ENCODE data around the gene UGT1A6.
"Not testable (repeated sequence)": the region's sequence is repeated elsewhere in the genome, so short reads cannot be mapped to it uniquely, and the experiment has no call there.

The UGT1A6 gene

DNA sequence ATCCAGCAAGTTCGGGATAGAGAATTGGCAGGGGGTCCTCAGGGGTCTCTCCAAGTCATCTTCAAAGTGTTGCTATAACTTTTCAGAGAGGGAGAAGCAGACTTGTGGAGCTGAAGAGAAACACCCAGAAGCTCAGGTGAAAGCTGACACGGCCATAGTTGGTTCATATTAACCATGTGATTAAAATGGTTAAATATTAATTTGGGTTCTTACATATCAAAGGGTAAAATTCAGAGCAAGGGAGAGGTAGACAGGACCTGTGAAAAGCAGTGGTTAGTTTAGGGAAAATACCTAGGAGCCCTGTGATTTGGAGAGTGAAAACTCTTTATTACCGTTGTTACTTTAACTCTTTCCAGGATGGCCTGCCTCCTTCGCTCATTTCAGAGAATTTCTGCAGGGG is at the start of gene UGT1A6:
Gene UGT1A6 (plus strand): TSS at position 243 of the 400 bp plus-strand sequence. CDS start 115 bp downstream, at position 358.
- FAIRE-seq (no peak), DNase-seq (ENCODE audit: extremely low spot score, insufficient read length, low read depth) (no peak)

DNA sequence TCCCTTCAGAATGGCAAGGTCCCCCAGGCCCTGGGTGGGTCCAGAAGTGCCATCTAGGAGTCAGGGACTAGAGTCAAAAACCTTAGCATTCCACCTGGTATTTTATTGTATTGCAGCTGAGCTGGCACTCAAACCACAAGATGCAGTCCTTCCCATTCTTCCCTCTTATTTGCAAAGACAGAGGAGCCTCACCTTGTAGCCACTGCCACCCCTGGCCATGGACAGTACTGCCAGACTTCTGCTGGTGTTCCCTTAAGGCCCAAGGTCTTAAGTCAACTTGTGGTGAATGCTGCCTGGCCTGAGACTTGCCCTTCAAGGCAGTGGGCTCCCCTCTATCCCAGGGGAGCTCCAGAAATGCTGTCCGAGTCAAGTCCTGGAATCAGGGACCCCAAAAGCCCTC is 49.6 kb upstream of the UGT1A6 start:
- no peak for DNase-seq (ENCODE audit: extremely low spot score, insufficient read length, low read depth)
- FAIRE-seq: no peak

DNA sequence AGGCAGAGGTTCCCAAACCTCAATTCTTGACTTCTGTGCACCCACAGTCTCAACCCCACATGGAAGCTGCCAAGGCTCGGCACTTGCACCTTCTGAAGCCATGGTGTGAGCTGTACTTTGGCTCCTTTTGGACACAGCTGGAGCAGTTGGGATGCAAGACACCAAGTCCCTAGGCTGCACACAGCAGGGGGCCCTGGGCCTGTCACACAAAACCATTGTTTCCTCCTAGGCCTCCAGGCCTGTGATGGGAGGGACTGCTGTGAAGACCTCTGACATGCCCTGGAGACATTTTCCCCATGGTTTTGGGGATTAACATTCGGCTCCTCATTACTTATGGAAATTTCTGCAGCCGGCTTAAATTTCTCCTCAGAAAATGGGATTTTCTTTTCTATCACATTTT is 46.7 kb upstream of the UGT1A6 start:
- DNase-seq (ENCODE audit: extremely low spot score, insufficient read length, low read depth); FAIRE-seq: not testable (repeated sequence)

- FAIRE-seq (no peak), DNase-seq (ENCODE audit: extremely low spot score, insufficient read length, low read depth) (no peak)
These were observed 41.7 kb upstream of the UGT1A6 start for GRCh38 chr2:233650981-233651380.

GRCh38 chr2:233651430-233651829 is 41.3 kb upstream of the UGT1A6 start:
- DNase-seq (ENCODE audit: extremely low spot score, insufficient read length, low read depth): no peak
- peak; percentile 26 for FAIRE-seq

- FAIRE-seq (no peak), DNase-seq (ENCODE audit: extremely low spot score, insufficient read length, low read depth) (no peak)
These were observed 38.2 kb upstream of the UGT1A6 start for GRCh38 chr2:233654501-233654900.

DNA sequence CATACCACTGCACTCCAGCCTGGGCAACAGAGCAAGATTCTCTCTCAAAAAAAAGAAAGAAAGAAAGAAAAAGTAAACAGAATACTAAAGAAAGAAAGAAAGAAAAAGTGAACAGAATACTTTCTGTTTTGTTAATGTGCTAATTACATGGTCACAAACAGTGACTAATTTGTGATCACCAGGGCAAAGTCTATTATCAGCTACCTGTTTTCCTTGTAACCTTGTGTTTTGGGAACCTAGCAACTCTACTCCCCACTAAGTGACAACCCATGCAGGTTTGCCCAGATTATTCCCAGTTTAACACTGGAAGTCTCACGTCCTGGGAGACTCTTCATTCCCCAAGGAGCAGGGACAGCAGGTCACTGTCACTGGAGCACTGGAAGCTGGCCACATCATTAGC is 37.6 kb upstream of the UGT1A6 start:
- no peak for DNase-seq (ENCODE audit: extremely low spot score, insufficient read length, low read depth)
- FAIRE-seq: no peak

DNA sequence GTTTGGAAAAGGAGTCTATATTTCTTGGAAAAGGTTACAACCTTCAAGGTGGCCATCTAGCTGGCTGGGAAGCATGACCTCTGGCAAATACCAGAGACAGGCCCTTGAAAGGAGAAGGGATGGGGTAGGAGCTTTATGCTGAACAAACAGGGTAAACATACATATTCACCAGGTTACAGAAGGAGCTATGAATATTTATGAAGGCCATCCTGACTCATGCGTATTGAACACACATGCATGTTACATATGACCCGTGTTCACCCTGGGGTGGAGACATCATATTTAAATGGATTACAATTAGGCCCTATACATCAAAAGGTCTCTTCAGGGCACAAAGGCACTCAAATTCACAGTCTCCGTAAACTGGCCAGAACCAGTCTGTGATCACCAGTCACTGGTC is 36.7 kb upstream of the UGT1A6 start:
- not testable (repeated sequence) for FAIRE-seq; DNase-seq (ENCODE audit: extremely low spot score, insufficient read length, low read depth)

GRCh38 chr2:233656443-233656842 is 36.2 kb upstream of the UGT1A6 start:
- no peak for FAIRE-seq

DNA sequence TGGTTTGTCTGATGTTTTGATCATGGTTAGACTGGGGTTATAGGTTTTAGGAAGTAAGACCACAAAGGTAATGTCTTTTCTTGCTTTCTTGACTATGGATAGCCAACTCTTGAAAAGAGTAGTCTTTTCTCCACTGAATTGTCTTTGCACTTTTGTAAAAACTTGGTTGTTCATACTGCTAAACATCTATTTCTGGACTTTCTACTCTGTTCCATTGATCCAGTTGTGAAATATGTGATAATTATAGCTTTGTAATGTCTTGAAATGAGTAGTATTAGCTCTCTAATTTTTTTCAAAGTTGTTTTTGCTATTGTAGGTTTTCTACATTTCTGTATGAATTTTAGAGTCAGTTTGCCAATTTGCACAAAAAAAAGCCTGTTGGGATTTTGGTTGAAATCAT is 34.1 kb upstream of the UGT1A6 start:
- DNase-seq (ENCODE audit: extremely low spot score, insufficient read length, low read depth) (no peak), FAIRE-seq (no peak)

More at GRCh38 chr2:233656443-233656842, 36.2 kb upstream of the UGT1A6 start:
- DNase-seq (ENCODE audit: extremely low spot score, insufficient read length, low read depth): no peak

DNA sequence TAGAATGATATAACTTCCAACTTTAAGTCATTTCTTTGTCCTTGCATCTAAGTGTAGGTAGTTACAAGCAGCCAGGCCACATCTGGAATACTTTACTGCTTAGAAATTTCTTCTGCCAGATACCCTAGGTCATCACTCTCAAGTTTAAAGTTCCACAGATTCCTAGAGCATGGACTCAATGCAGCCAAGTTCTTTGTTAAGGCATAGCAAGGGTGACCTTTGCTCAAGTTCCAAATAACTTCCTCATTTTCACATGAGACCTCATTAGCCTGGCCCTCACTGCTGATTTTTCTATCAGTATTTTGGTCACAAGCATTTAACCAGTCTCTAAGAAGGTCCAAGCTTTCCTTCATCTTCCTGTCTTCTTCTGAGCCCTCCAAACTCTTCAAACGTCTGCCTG is 28.8 kb upstream of the UGT1A6 start:
- DNase-seq (ENCODE audit: extremely low spot score, insufficient read length, low read depth) (no peak), FAIRE-seq (no peak)

GRCh38 chr2:233668605-233669260 is 24.0 kb upstream of the UGT1A6 start:
- FAIRE-seq (no peak), DNase-seq (ENCODE audit: extremely low spot score, insufficient read length, low read depth) (no peak)

- no peak for FAIRE-seq
These were observed 21.2 kb upstream of the UGT1A6 start, which contains the start of gene UGT1A9 for GRCh38 chr2:233671290-233672161. UGT1A9 (plus strand) TSS chr2:233671898; CDS start chr2:233671935, 37 bp downstream.

GRCh38 chr2:233672886-233673285 is 19.8 kb upstream of the UGT1A6 start:
- FAIRE-seq: no peak
- DNase-seq (ENCODE audit: extremely low spot score, insufficient read length, low read depth): no peak

More at GRCh38 chr2:233671290-233672161, 21.2 kb upstream of the UGT1A6 start, which contains the start of gene UGT1A9:
- no peak for DNase-seq (ENCODE audit: extremely low spot score, insufficient read length, low read depth)

DNA sequence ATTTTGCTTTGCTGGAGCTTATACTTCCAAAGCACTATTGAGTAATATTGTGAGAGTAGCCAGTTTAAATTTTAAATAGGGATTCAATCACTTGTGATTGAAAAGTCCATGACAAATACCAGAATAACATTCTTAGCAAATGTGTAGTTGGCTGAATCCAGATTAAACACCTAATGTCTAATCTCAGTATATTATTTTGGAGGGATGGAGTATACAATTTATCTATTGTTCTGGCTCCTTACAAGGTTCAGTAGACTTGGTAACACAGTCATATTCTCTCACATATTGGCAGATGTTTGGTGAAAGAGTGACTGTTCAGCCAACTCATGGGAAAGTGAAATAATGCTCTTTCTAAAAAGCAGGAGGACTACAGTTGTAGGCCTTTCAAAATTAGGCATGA is 18.8 kb upstream of the UGT1A6 start:
- FAIRE-seq: no peak
- DNase-seq (ENCODE audit: extremely low spot score, insufficient read length, low read depth): no peak

- DNase-seq (ENCODE audit: extremely low spot score, insufficient read length, low read depth) (no peak), FAIRE-seq (no peak)
These were observed 18.4 kb upstream of the UGT1A6 start for GRCh38 chr2:233674314-233674713.

DNA sequence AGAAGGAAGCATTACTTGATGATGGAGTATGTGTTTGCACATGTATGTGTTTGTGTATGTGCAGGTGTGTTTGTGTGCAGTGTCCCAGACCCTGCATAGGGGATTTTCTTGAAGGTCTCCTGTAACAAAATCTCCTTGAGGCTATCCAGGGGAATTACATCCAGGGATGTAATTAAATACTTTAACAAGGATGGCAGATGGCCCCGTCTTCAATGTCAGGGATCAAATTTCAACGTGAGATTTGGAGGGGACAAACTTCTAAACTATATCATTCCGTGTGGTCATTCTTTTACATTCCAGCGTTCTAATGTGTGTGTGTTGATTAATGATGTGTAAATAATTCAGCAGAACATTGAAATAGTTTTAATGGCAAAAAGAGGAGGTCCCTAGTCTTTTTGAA is 17.7 kb upstream of the UGT1A6 start:
- FAIRE-seq: no peak
- DNase-seq (ENCODE audit: extremely low spot score, insufficient read length, low read depth): no peak

DNA sequence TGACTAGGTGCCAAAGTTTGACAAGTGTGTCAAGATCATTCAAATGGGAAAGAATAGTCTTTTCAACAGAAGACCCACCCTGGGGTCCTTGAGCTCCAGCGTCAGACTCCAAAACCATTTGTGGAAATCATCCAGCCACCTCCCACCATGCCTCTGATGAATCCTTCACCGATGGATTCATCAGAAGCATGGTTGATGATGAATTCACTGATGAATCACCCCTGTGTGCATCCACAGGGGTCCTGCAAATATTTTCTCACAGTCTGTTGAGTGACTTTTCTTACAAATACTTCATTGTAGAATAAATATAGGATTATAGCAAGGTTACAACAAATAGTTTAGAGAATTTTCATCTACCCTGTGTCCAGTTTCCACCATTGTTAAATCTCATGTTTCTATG is 16.6 kb upstream of the UGT1A6 start:
- FAIRE-seq: no peak
- DNase-seq (ENCODE audit: extremely low spot score, insufficient read length, low read depth): no peak

GRCh38 chr2:233679196-233679595 is 13.5 kb upstream of the UGT1A6 start:
- no peak for FAIRE-seq
- DNase-seq (ENCODE audit: extremely low spot score, insufficient read length, low read depth): no peak

GRCh38 chr2:233680361-233681045 is 12.2 kb upstream of the UGT1A6 start:
- DNase-seq (ENCODE audit: extremely low spot score, insufficient read length, low read depth): no peak
- no peak for FAIRE-seq

All from GM18507 (cell line).